GM12873 (cell line): ENCODE results near the gene TAOK2.
A peak's percentile ranks its signal among the peaks of the same experiment; 100 is the strongest.

Experiments used
- CTCF ChIP-seq: IDR thresholded peaks from 2 replicates; pipeline ENCODE4 v1.5.1; 2012; ENCODE audit warnings: low read depth, mild to moderate bottlenecking, moderate library complexity, low read length, control low read depth; ENCODE audit not compliant: insufficient read depth; ENCODE audit errors: missing control alignments

The TAOK2 gene

DNA sequence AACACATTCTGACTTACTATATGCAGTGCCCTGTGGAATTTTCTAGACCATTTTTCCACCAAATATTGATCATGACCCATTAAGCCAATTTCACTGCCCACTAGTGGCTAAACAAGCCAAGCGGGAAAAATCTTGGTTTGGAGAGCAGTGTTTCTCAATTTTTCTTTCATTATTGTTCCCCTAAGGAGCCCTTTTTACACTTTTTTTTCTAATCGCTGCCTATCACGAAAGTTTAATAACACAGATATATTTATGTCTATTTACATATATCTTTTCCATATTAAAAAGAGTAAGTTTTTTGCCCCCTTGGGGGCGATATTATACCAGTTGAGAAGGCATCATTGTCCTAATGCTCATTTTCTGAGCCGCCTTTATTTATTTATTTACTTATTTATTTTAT is 68.2 kb downstream of the TAOK2 start:
- TF ChIP-seq CTCF, result peak; percentile 27
